Stimulated activated CD8-positive, alpha-beta memory T cell treated with anti-CD3 and anti-CD28 coated beads, Interleukin-12 subunit alpha, Interleukin-12 subunit beta, amount 100 ng/mL, for 24 hours (primary cell): ENCODE data around the gene FOXL1.

Experiments used
- DNase-seq: peaks from one replicate; pipeline ENCODE4 v3.0.0-alpha.2; 2020; ENCODE audit errors: extremely low read depth

The FOXL1 gene

GRCh38 chr16:86578061-86578599, at the start of gene FOXL1:
Gene FOXL1, plus strand, starts transcription at chr16:86578549. Its CDS starts 175 bp downstream, at chr16:86578724.
- no peak for DNase-seq

- no peak for DNase-seq
Observed at GRCh38 chr16:86529160-86529559, 49.2 kb upstream of the FOXL1 start.

GRCh38 chr16:86530251-86531190, 47.8 kb upstream of the FOXL1 start:
- no peak for DNase-seq

GRCh38 chr16:86531191-86531545, 47.2 kb upstream of the FOXL1 start:
- DNase-seq: no peak

- DNase-seq: no peak
Observed at GRCh38 chr16:86531641-86532525, 46.5 kb upstream of the FOXL1 start.

GRCh38 chr16:86532526-86532815, 45.9 kb upstream of the FOXL1 start:
- DNase-seq: no peak

- no peak for DNase-seq
Observed at GRCh38 chr16:86533076-86533475, 45.3 kb upstream of the FOXL1 start.

- DNase-seq: no peak
Observed at GRCh38 chr16:86533767-86534351, 44.5 kb upstream of the FOXL1 start.

- no peak for DNase-seq
Observed at GRCh38 chr16:86534779-86535615, 43.4 kb upstream of the FOXL1 start.

GRCh38 chr16:86536621-86537020, 41.7 kb upstream of the FOXL1 start:
- no peak for DNase-seq

GRCh38 chr16:86537486-86537885, 40.9 kb upstream of the FOXL1 start:
- no peak for DNase-seq

- DNase-seq: no peak
Observed at GRCh38 chr16:86538196-86538780, 40.1 kb upstream of the FOXL1 start.

GRCh38 chr16:86540894-86541293, 37.5 kb upstream of the FOXL1 start:
- DNase-seq: no peak

GRCh38 chr16:86541560-86541959, 36.8 kb upstream of the FOXL1 start:
- no peak for DNase-seq

- DNase-seq: no peak
Observed at GRCh38 chr16:86542756-86543750, 35.3 kb upstream of the FOXL1 start.

GRCh38 chr16:86545481-86545880, 32.9 kb upstream of the FOXL1 start:
- DNase-seq: no peak

- no peak for DNase-seq
Observed at GRCh38 chr16:86545954-86546637, 32.3 kb upstream of the FOXL1 start.

GRCh38 chr16:86546638-86547013, 31.7 kb upstream of the FOXL1 start:
- no peak for DNase-seq

GRCh38 chr16:86547286-86547685, 31.1 kb upstream of the FOXL1 start:
- no peak for DNase-seq
